A549 (cell line): Measurements from ENCODE around the gene ATF4.

Source experiments
- BCL3 ChIP-seq: fragments of >200 bp; sonication (Bioruptor Twin); formaldehyde crosslinking; IDR thresholded peaks from 3 replicates; pipeline ENCODE4 v1.6.1; 2016
- CBX8 ChIP-seq: fragments of 200-600 bp; sonication (generic); IDR thresholded peaks from 2 replicates; pipeline ENCODE4 v1.6.1; 2016
- CHD2 ChIP-seq: fragments of 150-350 bp; IDR thresholded peaks from 2 replicates; pipeline ENCODE4 v1.6.1; 2014; ENCODE audit warnings: low read length; ENCODE audit not compliant: partially characterized antibody
- CHD4 ChIP-seq: fragments of 200-600 bp; sonication (generic); IDR thresholded peaks from 2 replicates; pipeline ENCODE4 v1.6.1; 2016; ENCODE audit warnings: antibody characterized with exemption, mild to moderate bottlenecking, borderline replicate concordance
- CTCF ChIP-seq: fragments of >200 bp; sonication (Bioruptor Twin); formaldehyde crosslinking; IDR thresholded peaks from 3 replicates; pipeline ENCODE4 v1.5.1; 2016
- EP300 ChIP-seq, 2 experiments: fragments of >200 bp; sonication (Bioruptor Twin); formaldehyde crosslinking; IDR thresholded peaks; 2 replicates in 1 of 2; 3 replicates in 1 of 2; pipeline ENCODE4 v1.6.1; 2016 to 2017
- MAFK ChIP-seq: fragments of 450-650 bp; IDR thresholded peaks from 2 replicates; pipeline ENCODE4 v1.6.1; 2014; ENCODE audit not compliant: partially characterized antibody
- NFE2L2 ChIP-seq: fragments of 150-350 bp; conservative IDR thresholded peaks from 2 replicates; pipeline ENCODE4 v1.6.1; 2014; ENCODE audit warnings: low read length
- POLR2A ChIP-seq: IDR thresholded peaks from 2 replicates; pipeline ENCODE4 v1.6.1; 2012; ENCODE audit warnings: mild to moderate bottlenecking, low read length
- RAD21 ChIP-seq, 2 experiments: fragments of >200 bp in 1 of 2; sonication (Bioruptor Twin) in 1 of 2; formaldehyde crosslinking in 1 of 2; IDR thresholded peaks in 1 of 2; conservative IDR thresholded peaks in 1 of 2; 2 replicates in 1 of 2; 3 replicates in 1 of 2; pipeline ENCODE4 v1.6.1; 2012 to 2018; ENCODE audit warnings: inconsistent platforms in 1 of 2
- RCOR1 ChIP-seq: fragments of 150-350 bp; IDR thresholded peaks from 2 replicates; pipeline ENCODE4 v1.6.1; 2014; ENCODE audit warnings: antibody characterized with exemption, low read length, low read depth
- SMC3 ChIP-seq: fragments of >200 bp; sonication (Bioruptor Twin); formaldehyde crosslinking; IDR thresholded peaks from 3 replicates; pipeline ENCODE4 v1.6.1; 2018; ENCODE audit warnings: inconsistent platforms
- TF ChIP-seq, protein P1 (sequence below): fragments of 200-600 bp; sonication (generic); IDR thresholded peaks from 2 replicates; pipeline ENCODE4 v1.6.1; 2016; ENCODE audit warnings: antibody characterized with exemption, mild to moderate bottlenecking, moderate library complexity
- TF ChIP-seq, protein P2 (sequence below): fragments of 150-350 bp; IDR thresholded peaks from 2 replicates; pipeline ENCODE4 v1.6.1; 2014; ENCODE audit warnings: low read depth, mild to moderate bottlenecking, low read length

DNA sequence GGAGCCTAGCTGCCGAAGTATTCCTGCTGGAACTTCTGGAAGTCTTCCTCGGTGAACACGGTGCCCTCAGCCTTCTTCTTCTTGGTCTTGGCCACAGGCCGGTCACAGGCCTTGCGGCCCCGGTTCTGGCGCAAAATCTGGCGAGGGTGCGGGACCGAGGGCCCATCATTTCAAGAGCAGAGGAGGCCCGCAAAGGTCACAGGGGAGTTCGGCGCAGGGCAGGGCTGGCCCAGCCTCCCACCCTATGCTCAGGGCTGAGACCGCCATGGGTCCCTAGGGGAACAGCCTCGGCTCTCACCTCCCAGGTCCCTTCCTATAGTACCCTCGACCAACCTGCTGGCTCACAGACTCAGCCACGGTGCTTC, 9.1 kb downstream of the ATF4 start:
- no peak for TF ChIP-seq CTCF
- TF ChIP-seq RCOR1, result no peak
- TF ChIP-seq BCL3, result no peak
- no peak for TF ChIP-seq EP300 (IDR thresholded peaks at IDR 0.05)
- TF ChIP-seq, protein P1, sequence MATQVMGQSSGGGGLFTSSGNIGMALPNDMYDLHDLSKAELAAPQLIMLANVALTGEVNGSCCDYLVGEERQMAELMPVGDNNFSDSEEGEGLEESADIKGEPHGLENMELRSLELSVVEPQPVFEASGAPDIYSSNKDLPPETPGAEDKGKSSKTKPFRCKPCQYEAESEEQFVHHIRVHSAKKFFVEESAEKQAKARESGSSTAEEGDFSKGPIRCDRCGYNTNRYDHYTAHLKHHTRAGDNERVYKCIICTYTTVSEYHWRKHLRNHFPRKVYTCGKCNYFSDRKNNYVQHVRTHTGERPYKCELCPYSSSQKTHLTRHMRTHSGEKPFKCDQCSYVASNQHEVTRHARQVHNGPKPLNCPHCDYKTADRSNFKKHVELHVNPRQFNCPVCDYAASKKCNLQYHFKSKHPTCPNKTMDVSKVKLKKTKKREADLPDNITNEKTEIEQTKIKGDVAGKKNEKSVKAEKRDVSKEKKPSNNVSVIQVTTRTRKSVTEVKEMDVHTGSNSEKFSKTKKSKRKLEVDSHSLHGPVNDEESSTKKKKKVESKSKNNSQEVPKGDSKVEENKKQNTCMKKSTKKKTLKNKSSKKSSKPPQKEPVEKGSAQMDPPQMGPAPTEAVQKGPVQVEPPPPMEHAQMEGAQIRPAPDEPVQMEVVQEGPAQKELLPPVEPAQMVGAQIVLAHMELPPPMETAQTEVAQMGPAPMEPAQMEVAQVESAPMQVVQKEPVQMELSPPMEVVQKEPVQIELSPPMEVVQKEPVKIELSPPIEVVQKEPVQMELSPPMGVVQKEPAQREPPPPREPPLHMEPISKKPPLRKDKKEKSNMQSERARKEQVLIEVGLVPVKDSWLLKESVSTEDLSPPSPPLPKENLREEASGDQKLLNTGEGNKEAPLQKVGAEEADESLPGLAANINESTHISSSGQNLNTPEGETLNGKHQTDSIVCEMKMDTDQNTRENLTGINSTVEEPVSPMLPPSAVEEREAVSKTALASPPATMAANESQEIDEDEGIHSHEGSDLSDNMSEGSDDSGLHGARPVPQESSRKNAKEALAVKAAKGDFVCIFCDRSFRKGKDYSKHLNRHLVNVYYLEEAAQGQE, result no peak
- TF ChIP-seq CBX8, result no peak
- TF ChIP-seq SMC3, result no peak
- TF ChIP-seq CHD4, result no peak
- TF ChIP-seq POLR2A, result no peak
- TF ChIP-seq, protein P2, sequence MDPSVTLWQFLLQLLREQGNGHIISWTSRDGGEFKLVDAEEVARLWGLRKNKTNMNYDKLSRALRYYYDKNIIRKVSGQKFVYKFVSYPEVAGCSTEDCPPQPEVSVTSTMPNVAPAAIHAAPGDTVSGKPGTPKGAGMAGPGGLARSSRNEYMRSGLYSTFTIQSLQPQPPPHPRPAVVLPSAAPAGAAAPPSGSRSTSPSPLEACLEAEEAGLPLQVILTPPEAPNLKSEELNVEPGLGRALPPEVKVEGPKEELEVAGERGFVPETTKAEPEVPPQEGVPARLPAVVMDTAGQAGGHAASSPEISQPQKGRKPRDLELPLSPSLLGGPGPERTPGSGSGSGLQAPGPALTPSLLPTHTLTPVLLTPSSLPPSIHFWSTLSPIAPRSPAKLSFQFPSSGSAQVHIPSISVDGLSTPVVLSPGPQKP, result no peak
- no peak for TF ChIP-seq CHD2
- no peak for TF ChIP-seq NFE2L2
- no peak for TF ChIP-seq MAFK
- no peak for TF ChIP-seq RAD21 (conservative IDR thresholded peaks at IDR 0.05 in 1 of 2, IDR thresholded peaks at IDR 0.05 in 1 of 2)
